Right ventricle myocardium inferior (tissue), 1 donor: ENCODE results near the gene RFX3. TPM values are rescaled to one million over a fixed set of nuclear protein-coding genes. Genes with fewer than 3 reads are reported as not detected.

Source experiments
- ATAC-seq: fragments of 200-7000 bp; cut with Tn5 transposase; one replicate; pipeline ENCODE4 v1.9.1; 2020; ENCODE audit warnings: mild to moderate bottlenecking, moderate library complexity
- DNase-seq: peaks from one replicate; pipeline ENCODE4 v3.0.0; 2021; ENCODE audit errors: missing footprints
- intact Hi-C: fragments of 100-400 bp; cut with DNase I; formaldehyde crosslinking; loops from one replicate; pipeline ENCODE4 v1.11.0; 2022
- total RNA-seq: library from RNA; stranded (reverse); fragmentation: NEBNext Ultra II Directional; extraction: Animal tissue kit (Norgen Biotek cat#: 25700); gene quantifications from one replicate; pipeline ENCODE4 v1.2.1, GENCODE V29; 2021
- donor health status: DM: no; HTN: yes; CAD: no; lungs with severe emphysema.

The RFX3 gene
- total RNA-seq, 1 donor from 2014 or later = 3.7 TPM

DNA sequence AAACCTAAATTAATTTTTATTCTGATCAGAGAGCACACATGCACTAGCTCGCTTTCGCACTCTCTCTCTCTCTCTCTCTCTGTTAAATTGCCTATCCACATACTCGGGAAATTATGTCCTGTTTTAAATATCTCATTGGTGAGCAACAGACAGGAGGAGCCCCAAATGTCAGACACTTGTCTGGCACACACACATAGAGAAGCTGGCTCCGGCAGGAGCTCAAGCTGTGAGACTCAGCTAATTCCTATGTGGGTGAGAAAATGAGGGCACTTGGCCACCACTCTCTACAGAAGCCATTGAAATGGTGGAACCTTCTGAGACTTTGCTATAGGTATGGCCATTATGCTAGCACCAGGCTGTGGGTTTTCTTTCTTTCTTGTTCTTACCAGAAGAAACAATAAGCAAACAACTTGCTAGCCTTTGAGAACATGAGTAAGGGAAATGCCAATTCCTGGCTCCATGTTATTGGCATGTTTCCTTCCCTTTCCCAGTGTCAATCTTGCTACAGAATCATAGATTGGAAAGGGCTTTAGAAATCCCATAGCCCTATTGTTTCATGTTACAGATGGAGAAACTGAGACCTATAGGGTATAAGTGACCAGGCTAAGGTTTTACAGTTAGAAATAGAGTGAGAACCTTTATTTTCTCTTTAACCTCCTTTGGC is 9.0 kb downstream of the RFX3 start:
- ATAC-seq (no peak), DNase-seq (no peak)
- intact Hi-C loops = no loop called here

DNA sequence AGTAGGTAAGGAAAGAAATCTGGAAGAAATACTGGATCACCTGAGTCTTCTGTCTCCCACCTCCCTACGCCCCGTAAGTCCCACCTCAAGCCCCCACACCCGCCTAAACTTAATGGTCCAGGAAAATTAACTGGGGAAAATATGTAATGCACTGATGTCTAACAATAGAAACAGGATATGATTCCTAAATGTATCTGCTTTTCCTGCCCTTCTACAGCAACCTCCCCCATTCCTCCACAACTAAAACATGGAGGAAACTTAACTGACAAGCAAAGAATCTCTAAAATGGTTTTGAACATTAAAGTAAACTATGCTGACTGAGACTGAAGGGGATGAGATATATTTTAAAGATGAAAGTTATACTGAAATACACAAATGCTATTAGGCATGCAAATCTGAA is 10.4 kb downstream of the RFX3 start:
- intact Hi-C loops = no loop called here
- DNase-seq (no peak), ATAC-seq (no peak)

DNA sequence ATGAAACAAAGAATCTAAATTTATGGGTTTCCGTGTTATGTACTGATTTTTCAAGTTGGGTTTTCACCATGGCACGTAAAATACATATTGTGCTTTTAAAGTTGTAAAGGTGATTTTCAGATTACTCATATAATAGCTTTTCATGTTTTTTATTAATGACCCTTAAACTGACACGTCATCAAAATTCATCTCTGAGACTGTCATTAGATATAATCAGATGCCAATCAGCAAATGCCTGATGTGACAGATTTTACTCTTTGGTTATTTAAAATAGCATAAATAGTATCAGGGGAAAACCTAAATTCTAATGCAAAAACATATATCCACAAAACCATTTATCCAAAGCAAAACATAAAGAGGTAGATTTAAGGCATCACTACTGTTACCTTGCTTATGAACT is 11.0 kb downstream of the RFX3 start:
- ATAC-seq = no peak
- no peak for DNase-seq
- intact Hi-C loops = no loop called here

DNA sequence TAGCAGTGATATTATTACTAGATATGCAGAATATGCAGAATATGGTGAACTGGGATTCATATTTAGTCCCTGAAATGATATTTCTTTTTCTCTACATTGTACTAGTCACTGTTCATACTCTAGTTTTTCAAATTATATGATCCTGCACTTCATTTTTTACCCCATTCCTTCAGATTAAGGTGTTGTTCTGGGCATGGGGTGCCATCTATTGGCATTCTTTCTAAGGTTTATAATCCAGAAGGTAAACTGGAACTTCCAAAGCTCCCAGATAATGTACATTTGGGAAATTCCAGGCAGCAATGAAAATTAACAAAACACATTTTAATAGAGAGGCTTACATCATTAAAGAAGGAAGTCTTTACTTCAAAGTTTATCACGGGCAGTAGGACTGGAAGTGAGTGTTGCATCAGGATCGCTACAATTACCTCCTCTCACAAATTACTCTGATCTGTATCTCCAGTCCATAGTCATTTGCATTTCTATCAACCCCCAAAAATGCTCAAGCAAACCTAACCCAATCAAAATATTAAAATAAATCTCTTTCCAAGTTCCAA is 12.5 kb downstream of the RFX3 start:
- DNase-seq (no peak), ATAC-seq (no peak)
- intact Hi-C loops = no loop called here

DNA sequence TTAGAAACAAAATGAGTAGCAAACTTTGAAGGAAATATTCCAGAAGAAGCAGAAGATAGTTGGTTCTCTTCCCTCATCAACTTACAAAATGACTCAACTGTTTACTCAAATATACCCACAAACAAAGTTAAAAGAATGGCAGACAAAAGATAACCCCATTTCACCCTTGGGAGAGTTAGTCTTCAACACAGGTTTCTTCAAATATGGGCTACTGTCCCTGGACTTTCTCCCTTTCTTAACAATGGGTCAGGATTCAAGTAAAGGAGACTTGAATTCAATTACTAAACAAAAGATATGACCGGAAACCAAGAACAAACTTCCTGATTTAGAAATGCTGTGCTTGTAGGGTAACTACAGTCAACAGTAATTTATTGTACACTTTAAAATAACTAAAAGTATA is 14.2 kb downstream of the RFX3 start:
- no peak for ATAC-seq
- intact Hi-C loops = no loop called here
- no peak for DNase-seq

DNA sequence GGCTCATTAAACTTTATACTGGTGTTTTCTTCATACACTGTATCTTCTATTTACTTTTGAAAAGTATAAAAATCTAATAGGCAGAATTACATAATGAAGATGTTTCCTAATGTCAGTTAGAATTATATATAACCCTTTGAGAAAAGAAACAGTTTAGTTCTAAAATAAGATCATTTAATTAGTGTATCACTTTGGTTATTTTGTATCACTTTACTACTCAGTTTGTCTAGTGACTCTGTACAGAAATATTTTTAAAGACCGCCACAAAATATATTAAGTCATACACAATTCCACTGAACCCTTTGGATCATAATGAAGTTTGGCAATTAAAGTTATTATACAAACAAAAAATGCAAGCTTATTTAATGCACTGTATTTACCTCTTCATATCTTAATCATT is 15.0 kb downstream of the RFX3 start:
- DNase-seq (no peak), ATAC-seq (no peak)
- intact Hi-C loops = no loop called here

DNA sequence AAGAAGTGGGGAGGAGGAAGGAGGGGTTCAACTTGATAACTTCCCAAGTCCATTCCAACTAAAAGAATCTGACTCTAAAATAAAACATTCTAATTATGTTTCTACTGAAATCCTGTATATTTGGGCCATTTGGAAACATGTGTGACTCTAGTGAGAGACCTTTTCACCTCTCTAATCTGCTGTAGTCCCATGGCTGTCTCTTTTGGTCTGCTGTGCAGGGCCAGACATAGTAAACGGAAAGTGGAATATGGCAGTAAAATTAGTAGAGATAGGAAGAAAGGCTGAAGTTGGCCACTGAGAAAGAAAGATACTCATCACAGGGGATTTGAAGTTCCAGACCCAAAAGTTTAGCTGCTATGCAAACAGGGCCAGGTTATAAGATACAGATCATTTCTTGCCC is 15.9 kb downstream of the RFX3 start:
- intact Hi-C loops = loop anchor here (10.0 kb wide), 1 partner anchor 55 kb away; no protein-coding TSS in a partner anchor
- no peak for ATAC-seq
- DNase-seq = no peak

DNA sequence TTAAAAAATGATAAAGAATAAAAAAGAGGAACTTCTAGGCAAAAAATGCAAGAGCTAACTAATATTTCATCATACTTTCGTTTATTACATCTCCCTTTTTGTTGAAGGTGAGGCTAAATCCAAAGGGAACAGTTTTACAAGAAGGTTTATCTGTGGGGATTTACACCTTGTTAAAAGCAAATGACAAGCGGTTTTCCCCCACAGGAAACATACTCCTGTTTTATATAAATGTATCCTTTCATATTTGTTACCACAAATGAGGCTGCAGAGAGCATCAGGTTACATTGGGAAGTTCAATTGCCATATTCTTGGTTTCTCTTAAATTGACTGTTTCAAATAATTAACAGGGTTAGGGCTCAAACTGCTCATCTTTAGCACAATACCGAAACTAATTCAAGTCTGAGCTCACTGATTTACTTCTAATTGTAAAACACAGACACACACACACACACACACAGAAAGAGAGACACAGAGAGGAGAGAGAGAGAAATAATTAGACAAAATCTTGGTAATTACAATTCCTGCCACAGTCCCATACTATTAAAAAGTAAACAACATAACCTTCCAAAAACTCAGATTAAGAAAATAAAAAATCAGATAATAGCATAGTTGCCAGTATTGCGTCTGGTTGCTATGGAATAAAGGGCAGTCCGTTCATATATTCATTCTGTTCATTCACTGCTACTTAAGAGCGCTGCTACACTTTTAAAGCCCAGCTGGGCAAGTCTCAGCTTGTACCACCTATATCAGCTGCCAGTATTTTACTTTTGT is 17.1 kb downstream of the RFX3 start:
- no peak for DNase-seq
- no peak for ATAC-seq
- intact Hi-C loops = loop anchor here (10.0 kb wide), 1 partner anchor 54 kb away; no protein-coding TSS in a partner anchor

DNA sequence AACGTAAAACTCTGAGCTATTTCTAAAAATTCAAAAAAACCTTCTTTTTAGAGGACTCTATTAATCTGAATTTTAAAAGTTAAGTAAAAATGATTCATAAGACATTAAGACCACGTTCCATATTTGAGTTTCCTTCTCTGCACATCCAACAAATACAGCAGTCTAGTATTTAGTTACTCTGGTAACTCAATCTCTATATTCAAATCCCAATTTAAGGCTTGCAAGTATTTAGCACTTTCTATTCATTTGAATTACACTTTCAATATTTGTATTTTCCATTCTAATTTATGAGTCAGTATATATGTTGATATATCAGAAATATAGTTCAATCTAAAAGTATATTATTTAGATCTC is 17.7 kb downstream of the RFX3 start:
- no peak for DNase-seq
- ATAC-seq = no peak
- intact Hi-C loops = loop anchor here (10.0 kb wide), 1 partner anchor 53 kb away; no protein-coding TSS in a partner anchor

DNA sequence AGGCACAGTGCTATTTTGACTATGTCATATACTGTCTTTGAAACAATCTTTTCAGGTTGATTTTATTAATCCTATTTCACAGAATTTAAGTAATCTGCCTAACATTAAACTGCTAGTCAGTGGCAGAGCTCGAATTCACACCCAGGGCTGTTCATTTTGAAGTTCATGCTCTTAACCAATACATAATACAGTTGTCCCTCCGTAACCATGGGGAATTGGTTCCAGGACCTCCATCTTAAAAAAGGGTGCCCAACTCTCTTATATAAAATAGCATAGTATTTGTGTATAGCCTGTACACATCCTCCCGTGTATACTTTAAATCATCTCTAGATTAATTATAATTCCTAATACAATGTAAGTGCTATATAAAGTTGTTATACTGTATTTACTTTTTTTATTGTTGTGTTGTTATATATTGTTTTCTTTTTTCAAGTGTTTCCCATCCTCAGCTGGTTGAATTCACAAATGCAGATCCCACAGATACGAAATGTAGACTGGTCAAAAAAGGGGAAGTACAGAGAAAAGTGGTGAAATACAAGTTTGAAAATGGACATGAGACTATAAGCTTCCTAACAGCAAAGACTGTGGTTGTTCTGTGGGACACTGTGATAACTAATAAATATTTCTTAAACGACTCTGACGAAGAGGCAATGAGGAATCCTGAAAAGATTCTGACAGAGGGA is 18.3 kb downstream of the RFX3 start:
- intact Hi-C loops = loop anchor here (10.0 kb wide), 1 partner anchor 53 kb away; no protein-coding TSS in a partner anchor
- ATAC-seq (no peak), DNase-seq (no peak)

DNA sequence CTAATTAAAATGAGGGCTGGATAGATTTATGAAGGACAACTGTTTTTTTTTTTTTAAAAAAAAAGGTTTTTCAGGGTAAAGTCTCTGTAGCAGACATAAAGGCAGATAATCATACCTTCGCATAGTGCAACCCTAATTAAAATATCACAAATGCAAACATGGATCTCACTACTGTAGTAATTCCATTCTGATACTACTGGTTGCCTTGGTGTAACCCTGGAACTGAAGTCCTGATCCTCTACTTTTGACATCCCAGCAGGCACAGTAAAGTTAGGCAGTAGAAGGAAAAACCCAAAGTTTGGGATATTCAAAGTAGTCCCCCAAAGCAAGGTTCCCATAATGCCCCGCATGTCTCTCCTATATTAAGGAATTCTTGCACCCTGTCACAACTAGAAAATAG is 19.6 kb downstream of the RFX3 start:
- no peak for ATAC-seq
- intact Hi-C loops = loop anchor here (10.0 kb wide), 1 partner anchor 51 kb away; no protein-coding TSS in a partner anchor
- no peak for DNase-seq

DNA sequence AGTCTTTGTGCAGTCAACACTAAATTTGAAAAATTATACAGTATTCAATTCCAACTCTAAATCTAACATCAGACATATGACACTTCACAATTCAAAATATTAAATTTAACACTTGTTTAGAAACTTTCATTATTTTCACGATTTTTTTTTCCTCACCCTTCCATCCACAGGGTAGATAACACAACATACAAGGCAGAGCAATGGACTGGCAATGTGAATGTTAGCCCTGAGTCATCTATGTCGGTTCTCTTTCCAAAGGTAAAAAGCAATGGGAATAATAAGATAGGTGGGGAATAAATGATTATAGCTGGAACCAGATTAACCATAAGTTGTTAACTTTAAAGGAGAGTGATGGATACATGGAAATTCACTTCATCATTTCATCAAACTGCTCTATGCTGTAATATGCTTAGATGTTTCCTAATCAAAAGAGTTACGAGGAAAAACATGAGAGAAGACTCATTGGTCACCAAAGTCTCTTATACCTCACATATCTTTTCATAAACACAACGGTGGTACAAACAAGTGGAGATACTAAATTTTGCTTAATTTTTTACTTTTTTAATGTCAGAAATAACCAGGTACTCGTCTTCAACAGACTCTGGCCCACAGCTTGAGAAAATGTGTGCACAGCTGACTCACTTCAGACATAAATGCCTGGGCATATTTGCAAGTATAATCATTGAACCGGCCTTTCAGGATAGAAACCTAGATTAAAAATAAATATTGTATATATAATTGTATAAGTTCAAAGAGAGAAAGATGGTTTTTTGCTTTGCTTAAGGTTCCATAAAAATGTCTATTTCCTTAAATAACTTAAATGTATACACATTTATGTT is 23.0 kb downstream of the RFX3 start:
- ATAC-seq (no peak), DNase-seq (no peak)
- intact Hi-C loops = loop anchor here (10.0 kb wide), 1 partner anchor 48 kb away; no protein-coding TSS in a partner anchor

DNA sequence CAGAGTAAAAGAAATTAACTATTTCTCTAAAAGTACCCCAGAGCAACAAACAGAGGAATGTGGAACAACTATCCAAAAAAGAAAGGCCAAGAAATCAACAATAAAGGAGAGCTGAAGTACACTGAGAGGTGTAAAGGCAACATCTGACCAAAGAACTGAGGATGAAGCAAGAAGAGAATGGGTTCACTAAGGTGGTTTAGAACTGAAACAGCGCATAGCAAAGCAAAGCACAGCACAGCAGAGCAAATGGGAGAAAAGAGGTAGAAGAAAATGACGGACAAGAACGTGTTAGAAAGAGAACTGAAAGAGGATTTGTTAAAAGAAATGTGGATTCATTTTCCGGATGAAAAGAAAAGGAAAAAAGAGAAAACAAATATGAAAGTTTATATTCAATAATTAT is 25.8 kb downstream of the RFX3 start:
- intact Hi-C loops = loop anchor here (10.0 kb wide), 1 partner anchor 45 kb away; no protein-coding TSS in a partner anchor
- ATAC-seq (no peak), DNase-seq (no peak)

DNA sequence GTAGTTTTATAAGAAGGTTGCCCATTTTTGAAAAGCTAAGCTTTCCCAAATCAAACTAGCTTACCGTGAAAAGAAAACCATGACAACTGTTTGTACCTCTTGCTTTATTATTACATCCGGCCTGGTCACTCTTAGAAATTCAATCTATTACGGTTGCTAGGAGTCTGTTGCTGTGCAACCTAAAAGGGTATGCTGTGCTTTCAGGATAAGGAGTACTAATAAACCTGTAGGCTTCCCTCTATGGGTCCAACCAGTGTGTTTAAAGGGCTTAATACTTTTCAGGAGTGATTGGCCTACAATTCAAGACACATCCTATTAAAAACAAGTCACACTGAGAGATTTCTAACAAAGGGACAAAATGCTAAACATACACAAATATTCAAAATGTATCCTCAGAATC is 27.1 kb downstream of the RFX3 start:
- intact Hi-C loops = no loop called here
- no peak for DNase-seq
- no peak for ATAC-seq

DNA sequence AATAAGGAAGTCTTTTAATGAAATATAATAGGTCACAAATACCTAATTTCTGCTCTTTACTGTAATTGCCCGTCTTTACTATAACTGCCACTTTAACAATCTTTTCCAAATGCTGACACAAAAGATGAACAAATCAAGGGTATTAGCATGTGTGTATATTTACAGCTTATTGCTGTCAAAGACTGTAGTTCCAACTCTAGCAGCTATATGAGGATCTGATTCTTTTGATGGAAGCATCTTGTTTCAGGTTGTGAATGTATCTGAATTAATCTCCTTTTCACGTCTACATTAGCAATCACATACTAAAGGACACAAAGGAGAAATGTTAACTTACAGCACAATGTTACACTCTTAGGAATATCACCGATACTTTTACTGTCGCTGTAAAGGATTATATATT is 27.9 kb downstream of the RFX3 start:
- ATAC-seq (no peak), DNase-seq (no peak)
- intact Hi-C loops = no loop called here

DNA sequence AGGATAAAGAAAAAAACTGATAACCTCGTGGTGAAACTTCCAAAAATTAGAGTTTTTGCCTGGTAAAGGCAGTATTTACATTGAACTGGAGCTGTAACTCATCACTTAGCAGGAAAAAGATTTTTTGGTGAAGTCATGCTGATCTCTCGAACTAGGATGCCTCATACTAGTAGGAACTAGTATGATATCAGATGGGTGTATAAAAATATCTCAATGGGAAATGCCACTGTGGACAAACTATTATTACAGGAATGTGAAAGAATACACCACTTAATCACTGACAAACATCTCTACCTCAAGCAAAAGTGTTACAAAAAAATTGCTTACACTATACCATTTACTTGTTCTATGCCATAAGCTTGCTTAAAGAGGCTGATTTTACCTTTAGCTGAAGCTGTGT is 28.4 kb downstream of the RFX3 start:
- no peak for DNase-seq
- ATAC-seq = no peak
- intact Hi-C loops = no loop called here

DNA sequence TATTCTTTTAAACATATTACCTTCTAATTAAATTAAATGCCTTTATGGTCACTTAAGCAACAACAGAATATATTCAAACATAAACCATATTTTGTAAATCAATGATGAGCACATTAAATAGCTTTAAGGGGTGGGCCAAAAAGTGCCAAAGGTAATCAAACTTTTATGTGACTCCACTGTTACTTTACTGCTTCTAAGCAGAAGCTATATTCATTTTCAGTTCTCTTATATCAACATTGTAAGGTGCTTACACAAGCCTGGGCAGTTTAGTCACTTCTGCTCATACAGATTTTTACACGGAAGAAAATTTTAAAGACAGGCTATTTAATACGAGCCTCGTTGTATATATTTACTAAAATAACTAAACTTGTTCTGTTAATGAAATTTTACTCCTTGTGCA is 29.9 kb downstream of the RFX3 start:
- intact Hi-C loops = no loop called here
- ATAC-seq = no peak
- no peak for DNase-seq

DNA sequence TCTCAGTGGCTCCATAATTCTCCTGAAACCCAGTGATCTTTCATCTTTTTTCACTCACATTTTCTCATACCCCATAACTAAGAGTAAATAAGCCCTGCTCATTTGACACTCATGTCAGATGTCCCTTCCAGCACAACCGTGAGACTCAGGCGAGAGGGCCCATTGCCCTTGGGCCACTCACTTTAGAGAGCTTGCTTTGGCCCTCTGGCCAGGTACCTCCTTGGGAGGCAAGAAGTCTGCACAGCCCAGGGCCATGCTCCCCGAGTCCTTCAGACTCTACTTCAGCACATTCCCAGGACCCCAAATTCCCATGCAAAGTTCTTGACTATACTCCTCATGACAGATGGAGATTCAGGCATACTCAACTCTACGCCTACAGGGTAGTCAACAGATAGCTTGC is 33.6 kb downstream of the RFX3 start:
- intact Hi-C loops = no loop called here
- ATAC-seq (no peak), DNase-seq (no peak)

DNA sequence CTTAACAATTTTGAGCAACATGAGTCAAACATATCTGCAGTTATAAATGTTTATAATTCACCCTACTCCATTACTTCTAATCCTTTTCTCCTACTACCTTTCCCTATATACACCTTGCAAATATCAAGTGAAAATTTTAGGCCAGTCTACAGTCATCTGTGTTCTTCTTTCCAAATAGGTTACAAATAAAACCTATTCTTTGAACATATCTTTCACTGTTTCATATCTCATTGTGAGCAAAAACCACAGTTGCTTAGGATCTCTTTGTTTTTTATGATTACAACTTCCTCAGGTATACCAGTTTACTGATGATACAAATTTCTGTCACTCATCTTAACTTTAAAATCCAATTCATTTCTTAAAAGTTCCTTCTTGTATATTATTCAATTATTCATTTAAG is 34.4 kb downstream of the RFX3 start:
- intact Hi-C loops = no loop called here
- DNase-seq (no peak), ATAC-seq (no peak)
